Endothelial cell (in vitro differentiated cells): Measurements from ENCODE around the gene ZNF821. TPM values are rescaled to one million over a fixed set of nuclear protein-coding genes. Genes with fewer than 3 reads are reported as not detected.
"Not testable (repeated sequence)": the region's sequence is repeated elsewhere in the genome, so short reads cannot be mapped to it uniquely, and the experiment has no call there.

Experiments
- DNase-seq: peaks from one replicate; pipeline ENCODE4 v3.0.0; 2021; ENCODE audit warnings: low spot score
- H3K27ac Mint-ChIP-seq: one replicate; pipeline ENCODE4 v1.8.0; 2021; ENCODE audit warnings: mixed read lengths, inconsistent platforms; ENCODE audit not compliant: unreplicated experiment
- H3K27me3 Mint-ChIP-seq: one replicate; pipeline ENCODE4 v1.8.0; 2021; ENCODE audit warnings: mild to moderate bottlenecking, moderate library complexity, mixed read lengths, inconsistent platforms; ENCODE audit not compliant: unreplicated experiment
- H3K36me3 Mint-ChIP-seq: one replicate; pipeline ENCODE4 v1.8.0; 2021; ENCODE audit warnings: mild to moderate bottlenecking, low read depth, mixed read lengths, inconsistent platforms; ENCODE audit not compliant: unreplicated experiment
- H3K4me1 Mint-ChIP-seq: one replicate; pipeline ENCODE4 v1.8.0; 2021; ENCODE audit warnings: mild to moderate bottlenecking, mixed read lengths, inconsistent platforms; ENCODE audit not compliant: unreplicated experiment
- H3K4me3 Mint-ChIP-seq: one replicate; pipeline ENCODE4 v1.8.0; 2021; ENCODE audit warnings: mild to moderate bottlenecking, mixed read lengths, inconsistent platforms; ENCODE audit not compliant: unreplicated experiment
- H3K9me3 Mint-ChIP-seq: one replicate; pipeline ENCODE4 v1.8.0; 2021; ENCODE audit warnings: mixed read lengths, inconsistent platforms; ENCODE audit not compliant: unreplicated experiment
- total RNA-seq: library from RNA; stranded (reverse); fragmentation: NEBNext Ultra II Directional; extraction: Animal tissue kit (Norgen Biotek cat#: 25700); gene quantifications from one replicate; pipeline ENCODE4 v1.2.1, GENCODE V29; 2021; ENCODE audit not compliant: unreplicated experiment
- TF ChIP-seq, protein P1 (sequence below): fragments of 200-600 bp; sonication (generic); IDR thresholded peaks from one replicate; pipeline ENCODE4 v1.5.0; 2021; ENCODE audit warnings: antibody characterized with exemption; ENCODE audit not compliant: unreplicated experiment

ZNF821 gene
- total RNA-seq, 1 donor from 2014 or later = 17.7 TPM

DNA sequence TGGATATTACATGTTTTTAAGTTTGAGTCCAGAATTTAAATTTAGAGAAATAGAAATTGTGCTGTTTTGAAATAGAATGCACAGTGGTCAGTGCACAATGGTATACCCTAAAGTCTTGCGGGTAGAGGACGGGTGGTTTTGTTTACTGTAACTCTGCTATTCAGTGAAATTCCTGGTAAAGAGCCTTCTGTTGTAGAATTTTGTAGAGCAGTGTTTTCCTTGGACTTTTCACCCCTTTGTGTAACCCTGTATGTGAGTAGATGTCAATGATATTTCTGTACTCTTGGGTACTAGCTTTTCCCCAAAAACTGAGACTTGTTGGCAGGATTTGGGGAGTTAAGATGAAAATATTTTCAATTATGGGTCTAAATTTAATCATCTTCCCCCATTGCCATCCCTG, 30.8 kb upstream of the ZNF821 start:
- TF ChIP-seq, protein P1, sequence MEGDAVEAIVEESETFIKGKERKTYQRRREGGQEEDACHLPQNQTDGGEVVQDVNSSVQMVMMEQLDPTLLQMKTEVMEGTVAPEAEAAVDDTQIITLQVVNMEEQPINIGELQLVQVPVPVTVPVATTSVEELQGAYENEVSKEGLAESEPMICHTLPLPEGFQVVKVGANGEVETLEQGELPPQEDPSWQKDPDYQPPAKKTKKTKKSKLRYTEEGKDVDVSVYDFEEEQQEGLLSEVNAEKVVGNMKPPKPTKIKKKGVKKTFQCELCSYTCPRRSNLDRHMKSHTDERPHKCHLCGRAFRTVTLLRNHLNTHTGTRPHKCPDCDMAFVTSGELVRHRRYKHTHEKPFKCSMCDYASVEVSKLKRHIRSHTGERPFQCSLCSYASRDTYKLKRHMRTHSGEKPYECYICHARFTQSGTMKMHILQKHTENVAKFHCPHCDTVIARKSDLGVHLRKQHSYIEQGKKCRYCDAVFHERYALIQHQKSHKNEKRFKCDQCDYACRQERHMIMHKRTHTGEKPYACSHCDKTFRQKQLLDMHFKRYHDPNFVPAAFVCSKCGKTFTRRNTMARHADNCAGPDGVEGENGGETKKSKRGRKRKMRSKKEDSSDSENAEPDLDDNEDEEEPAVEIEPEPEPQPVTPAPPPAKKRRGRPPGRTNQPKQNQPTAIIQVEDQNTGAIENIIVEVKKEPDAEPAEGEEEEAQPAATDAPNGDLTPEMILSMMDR = no peak
- DNase-seq = no peak
- peaks cover 3% of the 10 kb centered on the region for H3K27me3 Mint-ChIP-seq
- H3K4me1 Mint-ChIP-seq = peaks cover 32% of the 10 kb centered on the region
- no peaks in the 10 kb centered on the region for H3K9me3 Mint-ChIP-seq
- no peak overlapping the region for H3K27ac Mint-ChIP-seq
- peaks cover 37% of the 10 kb centered on the region for H3K36me3 Mint-ChIP-seq
- no peak overlapping the region for H3K4me3 Mint-ChIP-seq

DNA sequence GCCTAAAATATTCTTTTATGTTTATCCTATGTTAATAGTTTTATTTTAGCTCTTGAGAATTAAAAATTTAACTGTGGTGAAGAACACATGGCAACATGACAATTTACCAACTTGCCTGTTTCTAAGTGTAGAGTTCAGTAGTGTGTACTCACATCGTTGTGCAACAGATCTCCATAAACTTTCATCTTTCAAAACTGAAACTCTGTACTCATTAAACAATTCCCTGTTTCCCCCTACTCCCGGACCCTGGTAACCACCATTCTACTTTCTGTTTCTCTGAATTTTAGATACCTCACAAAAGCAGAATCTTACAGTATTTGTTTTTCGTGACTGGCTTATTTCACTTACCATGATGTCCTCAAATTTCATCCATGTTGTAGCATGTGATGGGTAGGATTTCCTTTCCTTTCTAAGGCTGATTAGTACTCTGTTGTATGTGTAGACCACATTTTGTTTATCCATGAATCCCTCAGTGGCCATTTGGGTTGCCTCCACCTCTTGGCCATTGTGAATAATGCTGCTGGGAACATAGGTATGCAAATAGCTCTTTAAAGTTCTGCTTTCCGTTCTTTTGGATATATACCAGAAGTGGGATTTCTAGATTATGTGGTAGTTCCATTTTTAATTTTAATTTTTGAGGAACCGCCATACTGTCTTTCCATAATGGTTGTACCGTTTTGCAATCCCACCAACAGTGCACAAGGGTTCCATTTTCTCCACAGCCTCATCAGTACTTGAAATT, 28.7 kb upstream of the ZNF821 start:
- Mint-ChIP-seq H3K4me1 (peaks cover 19% of the 10 kb centered on the region), H3K27me3 (peaks cover 3% of the 10 kb centered on the region), H3K9me3 (no peaks in the 10 kb centered on the region), H3K36me3 (peaks cover 22% of the 10 kb centered on the region), H3K4me3 (no peak overlapping the region), H3K27ac (peak overlapping the region; percentile 24)
- TF ChIP-seq, protein P1 = no peak
- no peak for DNase-seq

DNA sequence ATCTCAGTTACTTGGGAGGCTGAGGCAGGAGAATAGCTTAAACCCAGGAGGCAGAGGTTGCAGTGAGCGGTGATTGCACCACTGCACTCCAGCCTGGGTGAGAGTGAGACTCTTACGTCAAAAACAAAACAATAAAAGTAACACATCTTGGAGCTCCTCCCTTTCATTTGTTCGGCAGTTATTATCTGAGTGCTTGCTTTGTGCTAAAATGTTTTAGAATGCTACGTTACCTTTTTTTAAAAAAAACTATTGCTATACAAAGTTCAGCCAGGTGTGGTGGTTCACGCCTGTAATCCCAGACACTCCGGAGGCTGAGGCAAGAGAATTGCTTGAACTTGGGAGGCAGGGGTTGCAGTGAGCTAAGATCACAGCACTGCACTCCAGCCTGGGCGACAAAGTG, 27.1 kb upstream of the ZNF821 start:
- Mint-ChIP-seq H3K9me3 (no peaks in the 10 kb centered on the region), H3K4me1 (peaks cover 12% of the 10 kb centered on the region), H3K4me3 (no peak overlapping the region), H3K27ac (no peak overlapping the region), H3K27me3 (peaks cover 1% of the 10 kb centered on the region), H3K36me3 (peaks cover 9% of the 10 kb centered on the region)
- DNase-seq = no peak
- TF ChIP-seq, protein P1 = no peak

DNA sequence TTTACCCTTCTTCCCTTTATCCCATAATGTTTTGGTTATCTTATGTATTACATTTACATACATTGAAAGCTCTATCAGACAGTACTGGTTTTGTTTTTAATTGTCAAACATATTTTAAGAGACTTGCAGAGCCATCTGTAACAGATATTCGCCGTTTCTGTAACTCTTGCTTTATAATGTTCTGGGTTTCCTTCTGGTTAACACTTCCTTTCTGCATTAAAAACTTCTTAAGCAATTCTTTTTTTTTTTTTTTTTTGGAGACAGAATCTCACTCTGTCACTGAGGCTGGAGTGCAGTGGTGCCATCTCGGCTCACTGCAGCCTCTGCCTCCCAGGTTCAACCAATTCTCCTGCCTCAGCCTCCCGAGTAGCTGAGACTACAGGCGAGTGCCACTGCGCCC, 21.8 kb upstream of the ZNF821 start:
- H3K27ac Mint-ChIP-seq, H3K27me3 Mint-ChIP-seq, H3K36me3 Mint-ChIP-seq: not testable (repeated sequence)

DNA sequence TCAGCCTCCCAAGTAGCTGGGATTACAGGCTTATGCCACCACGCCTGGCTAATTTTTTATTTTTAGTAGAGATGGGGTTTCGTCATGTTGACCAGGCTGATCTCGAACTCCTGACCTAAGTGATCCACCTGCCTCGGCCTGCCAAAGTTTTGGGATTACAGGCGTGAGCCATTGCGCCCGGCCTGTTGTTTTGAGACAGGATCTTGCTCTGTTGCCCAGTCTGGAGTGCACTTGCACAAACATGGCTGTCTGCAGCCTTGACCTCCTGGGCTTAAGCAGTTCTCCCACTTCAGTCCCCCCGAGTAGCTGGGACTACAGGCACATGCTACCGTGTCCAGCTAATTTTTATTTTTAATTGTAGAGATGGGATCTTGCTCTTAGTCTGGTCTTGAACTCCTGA, 20.3 kb upstream of the ZNF821 start:
- DNase-seq = no peak
- H3K27ac Mint-ChIP-seq = no peak overlapping the region
- TF ChIP-seq, protein P1 = no peak
- peaks cover 6% of the 10 kb centered on the region for H3K4me1 Mint-ChIP-seq
- no peak overlapping the region for H3K4me3 Mint-ChIP-seq
- H3K27me3 Mint-ChIP-seq = no peaks in the 10 kb centered on the region
- H3K9me3 Mint-ChIP-seq = no peaks in the 10 kb centered on the region
- H3K36me3 Mint-ChIP-seq = peaks cover 1% of the 10 kb centered on the region

More for the DNA sequence above, 21.8 kb upstream of the ZNF821 start:
- H3K9me3 Mint-ChIP-seq, DNase-seq, H3K4me3 Mint-ChIP-seq, H3K4me1 Mint-ChIP-seq: not testable (repeated sequence)
